ENCODE results near the gene RAD52.

DNA sequence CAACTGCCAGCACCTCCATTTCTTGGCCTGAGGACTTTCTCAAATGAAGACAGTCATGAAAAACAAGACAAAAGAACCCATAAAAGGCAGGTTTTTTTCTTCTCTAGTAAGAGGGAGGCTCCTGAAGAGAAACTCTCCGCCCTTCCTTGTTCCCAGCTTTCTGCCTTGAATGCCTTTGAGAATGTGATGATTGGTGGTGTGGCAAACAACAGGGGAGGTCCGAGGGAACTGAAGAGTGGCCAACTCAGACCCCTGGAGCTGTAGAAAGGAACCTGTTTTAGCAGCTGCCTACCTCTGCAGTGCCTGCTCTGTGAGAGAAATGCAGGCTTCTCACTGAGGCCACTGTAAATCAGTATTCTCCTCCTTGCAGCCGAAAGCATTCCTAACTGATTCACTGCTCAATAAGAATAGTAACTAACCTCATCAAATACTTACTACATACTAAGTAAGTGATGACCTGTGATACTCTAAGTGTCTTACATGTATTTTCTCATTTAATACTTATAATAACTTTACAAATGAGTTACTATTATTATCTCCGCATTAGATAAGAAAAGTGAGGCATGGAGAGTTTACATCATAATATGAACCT, 24.9 kb upstream of the RAD52 start:
- TF ChIP-seq EZH2 (IDR thresholded peaks at IDR 0.05; ENCODE audit: borderline replicate concordance, insufficient read depth, low read depth, low read length, poor library complexity, severe bottlenecking) = no peak
- TF ChIP-seq, protein P1, sequence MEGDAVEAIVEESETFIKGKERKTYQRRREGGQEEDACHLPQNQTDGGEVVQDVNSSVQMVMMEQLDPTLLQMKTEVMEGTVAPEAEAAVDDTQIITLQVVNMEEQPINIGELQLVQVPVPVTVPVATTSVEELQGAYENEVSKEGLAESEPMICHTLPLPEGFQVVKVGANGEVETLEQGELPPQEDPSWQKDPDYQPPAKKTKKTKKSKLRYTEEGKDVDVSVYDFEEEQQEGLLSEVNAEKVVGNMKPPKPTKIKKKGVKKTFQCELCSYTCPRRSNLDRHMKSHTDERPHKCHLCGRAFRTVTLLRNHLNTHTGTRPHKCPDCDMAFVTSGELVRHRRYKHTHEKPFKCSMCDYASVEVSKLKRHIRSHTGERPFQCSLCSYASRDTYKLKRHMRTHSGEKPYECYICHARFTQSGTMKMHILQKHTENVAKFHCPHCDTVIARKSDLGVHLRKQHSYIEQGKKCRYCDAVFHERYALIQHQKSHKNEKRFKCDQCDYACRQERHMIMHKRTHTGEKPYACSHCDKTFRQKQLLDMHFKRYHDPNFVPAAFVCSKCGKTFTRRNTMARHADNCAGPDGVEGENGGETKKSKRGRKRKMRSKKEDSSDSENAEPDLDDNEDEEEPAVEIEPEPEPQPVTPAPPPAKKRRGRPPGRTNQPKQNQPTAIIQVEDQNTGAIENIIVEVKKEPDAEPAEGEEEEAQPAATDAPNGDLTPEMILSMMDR (IDR thresholded peaks at IDR 0.05) = no peak
